ENCODE results near the gene OR10H1.
"Not testable (repeated sequence)": the region's sequence is repeated elsewhere in the genome, so short reads cannot be mapped to it uniquely, and the experiment has no call there.

The OR10H1 gene

GRCh38 chr19:15774159-15774558 lies 41.3 kb downstream of the OR10H1 start:
- DNase-seq (ENCODE audit: low read depth in 2 of 2) = not testable (repeated sequence)

GRCh38 chr19:15769586-15769985 lies 45.9 kb downstream of the OR10H1 start:
- no peak for DNase-seq (ENCODE audit: low read depth in 2 of 2)

GRCh38 chr19:15759962-15760565 lies 55.4 kb downstream of the OR10H1 start:
- no peak for DNase-seq (ENCODE audit: low read depth in 2 of 2)

- no peak for DNase-seq (ENCODE audit: low read depth in 2 of 2)
Observed at GRCh38 chr19:15758379-15758778, 57.1 kb downstream of the OR10H1 start.
